HFFc6 (cell line): Measurements from ENCODE around the gene PRSS53. TPM values are rescaled to one million over a fixed set of nuclear protein-coding genes. Genes with fewer than 3 reads are reported as not detected.

Experiments used
- DNase-seq: peaks from one replicate; pipeline ENCODE4 v3.0.0-alpha.2; 2018
- H3K27ac Mint-ChIP-seq: 2 replicates; pipeline ENCODE4 v1.8.0; 2020; ENCODE audit warnings: mild to moderate bottlenecking, mixed read lengths
- H3K27me3 Mint-ChIP-seq: 2 replicates; pipeline ENCODE4 v1.8.0; 2021; ENCODE audit warnings: mild to moderate bottlenecking, moderate library complexity, mixed read lengths; ENCODE audit not compliant: insufficient read depth
- H3K36me3 Mint-ChIP-seq: 2 replicates; pipeline ENCODE4 v1.8.0; 2021; ENCODE audit warnings: low read depth, mixed read lengths
- H3K4me1 Mint-ChIP-seq: 2 replicates; pipeline ENCODE4 v1.8.0; 2020; ENCODE audit warnings: low read depth, mixed read lengths
- H3K4me3 Mint-ChIP-seq: 2 replicates; pipeline ENCODE4 v1.8.0; 2020; ENCODE audit warnings: mild to moderate bottlenecking, moderate library complexity, mixed read lengths
- H3K9me3 Mint-ChIP-seq: 2 replicates; pipeline ENCODE4 v1.8.0; 2020; ENCODE audit warnings: mild to moderate bottlenecking, mixed read lengths
- total RNA-seq, 6 experiments: library from RNA; stranded (reverse); fragmentation: NEBNext Ultra II Directional; extraction: Animal tissue kit (Norgen Biotek cat#: 25700); gene quantifications; 2 replicates in 1 of 6; 3 replicates in 5 of 6; pipeline ENCODE4 v1.2.3, GENCODE V29; 2021
- TF ChIP-seq, protein P1 (sequence below): fragments of 200-600 bp; sonication (generic); IDR thresholded peaks from 2 replicates; pipeline ENCODE4 v1.5.0; 2021; ENCODE audit warnings: antibody characterized with exemption, mild to moderate bottlenecking

Gene PRSS53
- total RNA-seq, 6 experiments from 2014 or later: 0.85 to 2.6 (median 1.4) TPM

DNA sequence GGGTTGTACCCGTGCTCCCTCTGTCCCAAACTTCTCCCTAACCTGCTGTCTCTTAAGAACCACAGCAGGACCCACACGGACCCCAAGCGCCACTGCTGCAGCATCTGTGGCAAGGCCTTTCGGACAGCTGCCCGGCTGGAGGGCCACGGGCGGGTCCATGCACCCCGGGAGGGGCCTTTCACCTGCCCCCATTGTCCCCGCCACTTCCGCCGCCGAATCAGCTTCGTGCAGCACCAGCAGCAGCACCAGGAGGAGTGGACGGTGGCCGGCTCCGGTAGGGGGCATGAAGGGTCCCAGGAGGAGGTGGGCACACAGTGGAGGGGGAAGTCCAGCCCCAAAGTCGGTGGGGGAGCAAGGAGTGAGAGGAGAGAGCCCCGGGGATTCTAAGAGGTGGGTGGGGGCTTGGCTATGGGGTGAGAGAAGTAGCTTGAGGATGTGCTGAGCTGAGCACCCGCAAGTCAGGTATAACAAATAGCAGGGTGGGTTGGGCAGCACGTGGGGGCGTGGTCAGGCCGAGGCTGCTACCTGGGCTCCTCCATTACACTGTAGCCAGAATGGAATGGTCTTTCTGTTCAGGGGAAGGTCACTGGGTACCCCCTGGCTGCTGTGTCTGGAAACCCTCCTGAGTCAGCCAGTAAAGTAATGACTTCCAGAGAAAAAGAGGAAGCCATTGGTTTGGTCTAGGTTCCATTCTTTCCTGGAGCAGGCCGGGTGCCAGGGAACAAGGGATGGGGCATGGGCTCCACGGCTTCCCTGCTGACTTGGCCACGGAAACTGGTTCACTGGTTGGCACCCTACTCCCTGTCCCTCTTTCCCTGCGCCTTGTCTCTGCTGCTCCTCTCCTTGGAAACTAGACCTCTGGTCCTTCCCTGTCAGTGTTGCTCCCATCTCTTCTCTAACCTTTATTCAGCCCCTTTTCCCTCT, 7.1 kb downstream of the PRSS53 start:
- peak overlapping the region; percentile 1; the same call in 1 of the 2 replicates for H3K27ac Mint-ChIP-seq
- no peak overlapping the region for H3K4me3 Mint-ChIP-seq
- H3K9me3 Mint-ChIP-seq: no peaks in the 10 kb centered on the region
- no peak for DNase-seq
- H3K36me3 Mint-ChIP-seq: peaks cover 13% of the 10 kb centered on the region
- H3K4me1 Mint-ChIP-seq: no peaks in the 10 kb centered on the region; the same call in 1 of the 2 replicates
- peaks cover 1% of the 10 kb centered on the region; the same call in 1 of the 2 replicates for H3K27me3 Mint-ChIP-seq
- TF ChIP-seq, protein P1, sequence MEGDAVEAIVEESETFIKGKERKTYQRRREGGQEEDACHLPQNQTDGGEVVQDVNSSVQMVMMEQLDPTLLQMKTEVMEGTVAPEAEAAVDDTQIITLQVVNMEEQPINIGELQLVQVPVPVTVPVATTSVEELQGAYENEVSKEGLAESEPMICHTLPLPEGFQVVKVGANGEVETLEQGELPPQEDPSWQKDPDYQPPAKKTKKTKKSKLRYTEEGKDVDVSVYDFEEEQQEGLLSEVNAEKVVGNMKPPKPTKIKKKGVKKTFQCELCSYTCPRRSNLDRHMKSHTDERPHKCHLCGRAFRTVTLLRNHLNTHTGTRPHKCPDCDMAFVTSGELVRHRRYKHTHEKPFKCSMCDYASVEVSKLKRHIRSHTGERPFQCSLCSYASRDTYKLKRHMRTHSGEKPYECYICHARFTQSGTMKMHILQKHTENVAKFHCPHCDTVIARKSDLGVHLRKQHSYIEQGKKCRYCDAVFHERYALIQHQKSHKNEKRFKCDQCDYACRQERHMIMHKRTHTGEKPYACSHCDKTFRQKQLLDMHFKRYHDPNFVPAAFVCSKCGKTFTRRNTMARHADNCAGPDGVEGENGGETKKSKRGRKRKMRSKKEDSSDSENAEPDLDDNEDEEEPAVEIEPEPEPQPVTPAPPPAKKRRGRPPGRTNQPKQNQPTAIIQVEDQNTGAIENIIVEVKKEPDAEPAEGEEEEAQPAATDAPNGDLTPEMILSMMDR: no peak

DNA sequence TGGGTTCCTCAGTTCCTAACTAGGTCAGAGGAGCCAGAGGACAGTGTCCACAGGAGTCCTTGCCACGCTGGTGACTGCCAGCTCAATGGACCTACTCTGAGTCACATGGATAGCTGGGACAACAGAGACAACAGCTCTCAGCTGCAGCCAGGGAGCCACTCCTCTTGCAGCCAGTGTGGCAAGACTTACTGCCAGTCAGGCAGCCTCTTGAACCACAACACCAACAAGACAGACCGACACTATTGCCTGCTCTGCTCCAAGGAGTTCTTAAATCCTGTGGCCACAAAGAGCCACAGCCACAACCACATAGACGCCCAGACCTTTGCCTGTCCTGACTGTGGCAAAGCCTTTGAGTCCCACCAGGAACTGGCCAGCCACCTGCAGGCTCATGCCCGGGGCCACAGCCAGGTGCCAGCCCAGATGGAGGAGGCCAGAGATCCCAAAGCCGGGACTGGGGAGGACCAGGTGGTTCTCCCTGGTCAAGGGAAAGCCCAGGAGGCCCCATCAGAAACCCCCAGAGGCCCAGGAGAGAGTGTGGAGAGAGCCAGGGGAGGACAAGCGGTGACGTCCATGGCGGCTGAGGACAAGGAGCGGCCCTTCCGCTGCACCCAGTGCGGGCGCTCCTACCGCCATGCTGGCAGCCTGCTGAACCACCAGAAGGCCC, 7.9 kb downstream of the PRSS53 start:
- no peaks in the 10 kb centered on the region for H3K9me3 Mint-ChIP-seq
- peaks cover 1% of the 10 kb centered on the region; the same call in 1 of the 2 replicates for H3K27me3 Mint-ChIP-seq
- H3K27ac Mint-ChIP-seq: 0 out of 2 replicates have a peak overlapping the region, but pooled peaks have one; percentile 29
- H3K4me1 Mint-ChIP-seq: peaks cover under 1% of the 10 kb centered on the region; the same call in 1 of the 2 replicates
- TF ChIP-seq, protein P1: no peak
- H3K36me3 Mint-ChIP-seq: peaks cover 13% of the 10 kb centered on the region
- no peak for DNase-seq
- no peak overlapping the region for H3K4me3 Mint-ChIP-seq

DNA sequence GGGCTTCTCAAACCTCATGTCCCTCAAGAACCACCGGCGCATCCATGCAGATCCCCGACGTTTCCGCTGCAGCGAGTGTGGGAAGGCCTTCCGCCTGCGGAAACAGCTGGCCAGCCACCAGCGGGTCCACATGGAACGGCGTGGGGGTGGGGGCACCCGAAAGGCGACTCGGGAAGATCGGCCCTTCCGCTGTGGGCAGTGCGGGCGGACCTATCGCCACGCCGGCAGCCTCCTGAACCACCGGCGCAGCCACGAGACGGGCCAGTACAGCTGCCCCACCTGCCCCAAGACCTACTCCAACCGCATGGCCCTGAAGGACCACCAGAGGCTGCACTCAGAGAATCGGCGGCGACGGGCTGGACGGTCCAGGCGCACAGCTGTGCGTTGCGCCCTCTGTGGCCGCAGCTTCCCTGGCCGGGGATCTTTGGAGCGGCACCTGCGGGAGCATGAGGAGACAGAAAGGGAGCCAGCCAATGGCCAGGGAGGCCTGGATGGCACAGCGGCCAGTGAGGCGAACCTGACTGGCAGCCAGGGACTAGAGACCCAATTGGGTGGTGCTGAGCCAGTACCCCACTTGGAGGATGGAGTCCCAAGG, 8.6 kb downstream of the PRSS53 start:
- DNase-seq: no peak
- no peaks in the 10 kb centered on the region for H3K9me3 Mint-ChIP-seq
- no peak overlapping the region for H3K4me3 Mint-ChIP-seq
- no peaks in the 10 kb centered on the region for H3K27me3 Mint-ChIP-seq
- TF ChIP-seq, protein P1: no peak
- no peak overlapping the region for H3K27ac Mint-ChIP-seq
- peaks cover 13% of the 10 kb centered on the region for H3K36me3 Mint-ChIP-seq
- peaks cover 7% of the 10 kb centered on the region for H3K4me1 Mint-ChIP-seq

DNA sequence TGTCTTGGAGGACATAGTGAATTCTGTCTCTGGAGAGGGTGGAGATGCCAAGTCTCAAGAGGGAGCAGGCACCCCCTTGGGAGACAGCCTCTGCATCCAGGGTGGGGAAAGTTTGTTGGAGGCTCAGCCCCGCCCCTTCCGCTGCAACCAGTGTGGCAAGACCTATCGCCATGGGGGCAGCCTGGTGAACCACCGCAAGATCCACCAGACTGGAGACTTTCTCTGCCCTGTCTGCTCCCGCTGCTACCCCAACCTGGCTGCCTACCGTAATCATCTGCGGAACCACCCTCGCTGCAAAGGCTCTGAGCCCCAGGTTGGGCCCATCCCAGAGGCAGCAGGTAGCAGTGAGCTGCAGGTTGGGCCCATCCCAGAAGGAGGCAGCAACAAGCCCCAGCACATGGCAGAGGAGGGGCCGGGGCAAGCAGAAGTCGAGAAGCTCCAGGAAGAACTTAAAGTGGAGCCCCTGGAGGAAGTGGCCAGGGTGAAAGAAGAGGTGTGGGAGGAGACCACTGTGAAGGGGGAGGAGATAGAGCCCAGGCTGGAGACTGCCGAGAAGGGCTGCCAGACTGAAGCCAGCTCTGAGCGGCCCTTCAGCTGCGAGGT, 9.3 kb downstream of the PRSS53 start:
- no peaks in the 10 kb centered on the region for H3K27me3 Mint-ChIP-seq
- H3K4me3 Mint-ChIP-seq: no peak overlapping the region; the same call in 1 of the 2 replicates
- H3K4me1 Mint-ChIP-seq: peaks cover 14% of the 10 kb centered on the region
- TF ChIP-seq, protein P1: no peak
- H3K9me3 Mint-ChIP-seq: no peaks in the 10 kb centered on the region
- DNase-seq: no peak
- H3K27ac Mint-ChIP-seq: no peak overlapping the region
- H3K36me3 Mint-ChIP-seq: peaks cover 17% of the 10 kb centered on the region
